WTC11 (cell line): ENCODE measurements around the gene CTRB1. TPM values are rescaled to one million over a fixed set of nuclear protein-coding genes. Genes with fewer than 3 reads are reported as not detected.
"Not testable (repeated sequence)": the region's sequence is repeated elsewhere in the genome, so short reads cannot be mapped to it uniquely, and the experiment has no call there.

Experiments used
- ATAC-seq: fragments of 200-7000 bp; cut with Tn5 transposase; 2 replicates; pipeline ENCODE4 v1.10.0; 2021; ENCODE audit warnings: mild to moderate bottlenecking, moderate library complexity
- CTCF ChIA-PET: fragments of 300-600 bp; sonication (Branson Sonifier 250); formaldehyde crosslinking; loops from one replicate; lab custom pipeline; 2021; ENCODE audit warnings: antibody characterized with exemption; lab: Charles Lee
- POLR2A ChIA-PET: fragments of 350-600 bp; sonication (Branson Sonifier 250); formaldehyde crosslinking; loops from one replicate; lab custom pipeline; 2021; ENCODE audit warnings: antibody characterized with exemption; lab: Charles Lee
- DNase-seq: peaks from one replicate; pipeline ENCODE4 v3.0.0; 2021; ENCODE audit warnings: low spot score
- H3K27ac Mint-ChIP-seq: 2 replicates; pipeline ENCODE4 v1.8.0; 2021; ENCODE audit warnings: mixed read lengths
- H3K27me3 Mint-ChIP-seq: 2 replicates; pipeline ENCODE4 v1.8.0; 2021; ENCODE audit warnings: low read depth, mild to moderate bottlenecking, moderate library complexity, mixed read lengths
- H3K36me3 Mint-ChIP-seq: 2 replicates; pipeline ENCODE4 v1.8.0; 2021; ENCODE audit warnings: mixed read lengths
- H3K4me1 Mint-ChIP-seq: 2 replicates; pipeline ENCODE4 v1.8.0; 2022; ENCODE audit warnings: mixed read lengths
- H3K4me3 Mint-ChIP-seq: 2 replicates; pipeline ENCODE4 v1.8.0; 2021; ENCODE audit warnings: mild to moderate bottlenecking, moderate library complexity, mixed read lengths
- H3K9me3 Mint-ChIP-seq: 2 replicates; pipeline ENCODE4 v1.8.0; 2021; ENCODE audit warnings: mixed read lengths
- ETV6 ChIP-seq: sonication (generic); formaldehyde crosslinking; IDR thresholded peaks from 2 replicates; pipeline ENCODE4 v1.8.1; 2022; ENCODE audit warnings: mild to moderate bottlenecking, missing genetic modification reagents
- GRHL2 ChIP-seq: fragments of 250-450 bp; sonication (Bioruptor Pico); IDR thresholded peaks from 2 replicates; pipeline ENCODE4 v1.8.0; 2022; ENCODE audit warnings: mild to moderate bottlenecking, moderate library complexity; ENCODE audit not compliant: insufficient replicate concordance, severe bottlenecking
- JAZF1 ChIP-seq: fragments of 250-450 bp; sonication (Bioruptor Pico); IDR thresholded peaks from 2 replicates; pipeline ENCODE4 v1.9.0; 2021; ENCODE audit warnings: moderate library complexity, mild to moderate bottlenecking, inconsistent platforms
- MXD4 ChIP-seq: fragments of 250-450 bp; sonication (Bioruptor Pico); IDR thresholded peaks from 2 replicates; pipeline ENCODE4 v1.8.0; 2021; ENCODE audit warnings: mild to moderate bottlenecking, moderate library complexity, borderline replicate concordance
- total RNA-seq: library from RNA; stranded (reverse); gene quantifications from 3 replicates; pipeline ENCODE4 v1.2.3, GENCODE V29; 2021
- TF ChIP-seq, protein P1 (sequence below): sonication (generic); formaldehyde crosslinking; IDR thresholded peaks from 2 replicates; pipeline ENCODE4 v1.8.1; 2022; ENCODE audit warnings: missing genetic modification reagents, borderline replicate concordance
- TF ChIP-seq, protein P2 (sequence below): sonication (generic); formaldehyde crosslinking; IDR thresholded peaks from 2 replicates; pipeline ENCODE4 v1.8.0; 2022; ENCODE audit warnings: mild to moderate bottlenecking, missing genetic modification reagents
- TF ChIP-seq, protein P3 (sequence below): fragments of 250-450 bp; sonication (Bioruptor Pico); IDR thresholded peaks from 2 replicates; pipeline ENCODE4 v2.1.2; 2022; ENCODE audit warnings: mild to moderate bottlenecking, moderate library complexity
- TF ChIP-seq, protein P4 (sequence below): sonication (generic); formaldehyde crosslinking; conservative IDR thresholded peaks from 2 replicates; pipeline ENCODE4 v1.8.1; 2023; ENCODE audit warnings: mild to moderate bottlenecking, low read depth, missing genetic modification reagents, moderate library complexity
- TF ChIP-seq, protein P5 (sequence below): fragments of 250-450 bp; sonication (Bioruptor Pico); conservative IDR thresholded peaks from 2 replicates; pipeline ENCODE4 v1.9.0; 2021; ENCODE audit warnings: mild to moderate bottlenecking
- TF ChIP-seq, protein P6 (sequence below): sonication (generic); formaldehyde crosslinking; IDR thresholded peaks from 2 replicates; pipeline ENCODE4 v1.8.1; 2023; ENCODE audit warnings: mild to moderate bottlenecking, missing genetic modification reagents
- TF ChIP-seq, protein P7 (sequence below): sonication (generic); formaldehyde crosslinking; IDR thresholded peaks from 2 replicates; pipeline ENCODE4 v1.8.1; 2022; ENCODE audit warnings: low read depth, missing genetic modification reagents, borderline replicate concordance
- TF ChIP-seq, protein P8 (sequence below): fragments of 250-450 bp; sonication (Bioruptor Pico); IDR thresholded peaks from 2 replicates; pipeline ENCODE4 v1.9.0; 2021; ENCODE audit warnings: mild to moderate bottlenecking

Gene CTRB1
- total RNA-seq, 1 experiment from 2014 or later, result 3.9 TPM

DNA sequence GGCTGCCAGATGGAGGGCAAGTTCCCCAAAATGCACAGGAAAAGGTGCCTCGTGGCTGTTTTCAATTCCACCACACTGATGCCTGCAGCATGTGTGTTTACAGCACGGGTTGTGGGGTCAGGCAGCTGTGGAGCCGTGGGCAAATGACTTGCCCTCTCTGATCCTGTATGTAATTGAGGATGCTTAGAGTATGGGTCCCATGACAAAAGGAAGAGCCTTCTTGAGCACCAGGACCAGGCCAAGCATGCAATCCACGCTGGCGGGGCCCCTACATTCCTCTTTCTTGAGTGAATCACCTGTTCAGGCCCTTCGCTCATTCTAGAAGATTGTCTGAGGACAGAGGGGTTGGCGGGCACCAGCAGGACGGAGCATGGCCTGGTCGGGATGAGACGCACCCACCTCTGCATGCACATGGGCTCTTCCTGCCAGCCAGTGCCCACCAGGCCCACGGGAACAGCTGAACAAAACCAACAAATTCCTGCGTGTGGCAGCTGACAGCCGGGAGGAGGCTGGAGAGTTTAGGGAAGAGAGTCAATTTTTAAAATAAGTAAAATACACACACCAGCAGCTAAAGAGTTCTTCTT, 10.5 kb upstream of the CTRB1 start (continued):
- TF ChIP-seq, protein P1, sequence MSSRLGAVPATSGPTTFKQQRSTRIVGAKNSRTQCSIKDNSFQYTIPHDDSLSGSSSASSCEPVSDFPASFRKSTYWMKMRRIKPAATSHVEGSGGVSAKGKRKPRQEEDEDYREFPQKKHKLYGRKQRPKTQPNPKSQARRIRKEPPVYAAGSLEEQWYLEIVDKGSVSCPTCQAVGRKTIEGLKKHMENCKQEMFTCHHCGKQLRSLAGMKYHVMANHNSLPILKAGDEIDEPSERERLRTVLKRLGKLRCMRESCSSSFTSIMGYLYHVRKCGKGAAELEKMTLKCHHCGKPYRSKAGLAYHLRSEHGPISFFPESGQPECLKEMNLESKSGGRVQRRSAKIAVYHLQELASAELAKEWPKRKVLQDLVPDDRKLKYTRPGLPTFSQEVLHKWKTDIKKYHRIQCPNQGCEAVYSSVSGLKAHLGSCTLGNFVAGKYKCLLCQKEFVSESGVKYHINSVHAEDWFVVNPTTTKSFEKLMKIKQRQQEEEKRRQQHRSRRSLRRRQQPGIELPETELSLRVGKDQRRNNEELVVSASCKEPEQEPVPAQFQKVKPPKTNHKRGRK (CRISPR knock-in tag), result no peak
- no peak for TF ChIP-seq MXD4
- TF ChIP-seq, protein P2, sequence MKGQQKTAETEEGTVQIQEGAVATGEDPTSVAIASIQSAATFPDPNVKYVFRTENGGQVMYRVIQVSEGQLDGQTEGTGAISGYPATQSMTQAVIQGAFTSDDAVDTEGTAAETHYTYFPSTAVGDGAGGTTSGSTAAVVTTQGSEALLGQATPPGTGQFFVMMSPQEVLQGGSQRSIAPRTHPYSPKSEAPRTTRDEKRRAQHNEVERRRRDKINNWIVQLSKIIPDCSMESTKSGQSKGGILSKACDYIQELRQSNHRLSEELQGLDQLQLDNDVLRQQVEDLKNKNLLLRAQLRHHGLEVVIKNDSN, result no peak
- TF ChIP-seq, protein P3, sequence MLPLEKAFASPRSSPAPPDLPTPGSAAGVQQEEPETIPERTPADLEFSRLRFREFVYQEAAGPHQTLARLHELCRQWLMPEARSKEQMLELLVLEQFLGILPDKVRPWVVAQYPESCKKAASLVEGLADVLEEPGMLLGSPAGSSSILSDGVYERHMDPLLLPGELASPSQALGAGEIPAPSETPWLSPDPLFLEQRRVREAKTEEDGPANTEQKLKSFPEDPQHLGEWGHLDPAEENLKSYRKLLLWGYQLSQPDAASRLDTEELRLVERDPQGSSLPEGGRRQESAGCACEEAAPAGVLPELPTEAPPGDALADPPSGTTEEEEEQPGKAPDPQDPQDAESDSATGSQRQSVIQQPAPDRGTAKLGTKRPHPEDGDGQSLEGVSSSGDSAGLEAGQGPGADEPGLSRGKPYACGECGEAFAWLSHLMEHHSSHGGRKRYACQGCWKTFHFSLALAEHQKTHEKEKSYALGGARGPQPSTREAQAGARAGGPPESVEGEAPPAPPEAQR (CRISPR knock-in tag), result no peak
- TF ChIP-seq, protein P4, sequence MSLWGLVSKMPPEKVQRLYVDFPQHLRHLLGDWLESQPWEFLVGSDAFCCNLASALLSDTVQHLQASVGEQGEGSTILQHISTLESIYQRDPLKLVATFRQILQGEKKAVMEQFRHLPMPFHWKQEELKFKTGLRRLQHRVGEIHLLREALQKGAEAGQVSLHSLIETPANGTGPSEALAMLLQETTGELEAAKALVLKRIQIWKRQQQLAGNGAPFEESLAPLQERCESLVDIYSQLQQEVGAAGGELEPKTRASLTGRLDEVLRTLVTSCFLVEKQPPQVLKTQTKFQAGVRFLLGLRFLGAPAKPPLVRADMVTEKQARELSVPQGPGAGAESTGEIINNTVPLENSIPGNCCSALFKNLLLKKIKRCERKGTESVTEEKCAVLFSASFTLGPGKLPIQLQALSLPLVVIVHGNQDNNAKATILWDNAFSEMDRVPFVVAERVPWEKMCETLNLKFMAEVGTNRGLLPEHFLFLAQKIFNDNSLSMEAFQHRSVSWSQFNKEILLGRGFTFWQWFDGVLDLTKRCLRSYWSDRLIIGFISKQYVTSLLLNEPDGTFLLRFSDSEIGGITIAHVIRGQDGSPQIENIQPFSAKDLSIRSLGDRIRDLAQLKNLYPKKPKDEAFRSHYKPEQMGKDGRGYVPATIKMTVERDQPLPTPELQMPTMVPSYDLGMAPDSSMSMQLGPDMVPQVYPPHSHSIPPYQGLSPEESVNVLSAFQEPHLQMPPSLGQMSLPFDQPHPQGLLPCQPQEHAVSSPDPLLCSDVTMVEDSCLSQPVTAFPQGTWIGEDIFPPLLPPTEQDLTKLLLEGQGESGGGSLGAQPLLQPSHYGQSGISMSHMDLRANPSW, result no peak
- TF ChIP-seq, all 79 proteins: peak for 0

DNA sequence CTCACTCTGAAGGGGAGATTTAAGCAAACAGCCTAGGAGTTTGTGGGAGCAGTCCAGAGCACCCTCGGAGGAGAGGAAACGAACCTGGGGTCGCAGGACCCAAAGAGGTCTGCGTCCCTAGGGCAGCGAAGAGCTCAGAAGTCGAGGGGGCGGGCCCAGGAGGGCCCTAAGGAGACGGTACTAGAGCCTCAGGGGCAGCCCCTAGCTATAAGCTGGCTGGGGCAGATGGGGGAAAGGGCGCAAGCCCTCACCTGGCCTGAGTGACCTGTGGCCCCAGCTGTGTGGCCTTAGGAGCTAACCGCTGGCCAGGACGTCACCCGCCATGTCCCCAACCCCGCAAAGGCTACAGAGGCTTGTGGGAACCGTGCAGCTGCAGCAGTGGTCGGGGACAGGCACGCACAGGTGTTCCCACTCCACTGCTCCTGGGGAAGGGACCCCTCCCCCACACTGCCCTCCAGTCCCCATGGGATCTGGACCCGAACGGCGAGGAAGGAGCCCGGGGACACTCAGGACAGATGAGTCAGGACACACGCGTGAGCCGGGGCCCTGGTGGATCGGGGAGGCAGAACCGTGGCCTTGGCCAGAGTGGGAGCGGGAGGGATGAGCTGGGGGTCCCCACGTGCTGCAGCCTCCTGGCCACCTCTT, 9.8 kb upstream of the CTRB1 start:
- TF ChIP-seq, protein P3 (CRISPR knock-in tag), result no peak
- TF ChIP-seq ETV6, result no peak
- TF ChIP-seq, protein P5, sequence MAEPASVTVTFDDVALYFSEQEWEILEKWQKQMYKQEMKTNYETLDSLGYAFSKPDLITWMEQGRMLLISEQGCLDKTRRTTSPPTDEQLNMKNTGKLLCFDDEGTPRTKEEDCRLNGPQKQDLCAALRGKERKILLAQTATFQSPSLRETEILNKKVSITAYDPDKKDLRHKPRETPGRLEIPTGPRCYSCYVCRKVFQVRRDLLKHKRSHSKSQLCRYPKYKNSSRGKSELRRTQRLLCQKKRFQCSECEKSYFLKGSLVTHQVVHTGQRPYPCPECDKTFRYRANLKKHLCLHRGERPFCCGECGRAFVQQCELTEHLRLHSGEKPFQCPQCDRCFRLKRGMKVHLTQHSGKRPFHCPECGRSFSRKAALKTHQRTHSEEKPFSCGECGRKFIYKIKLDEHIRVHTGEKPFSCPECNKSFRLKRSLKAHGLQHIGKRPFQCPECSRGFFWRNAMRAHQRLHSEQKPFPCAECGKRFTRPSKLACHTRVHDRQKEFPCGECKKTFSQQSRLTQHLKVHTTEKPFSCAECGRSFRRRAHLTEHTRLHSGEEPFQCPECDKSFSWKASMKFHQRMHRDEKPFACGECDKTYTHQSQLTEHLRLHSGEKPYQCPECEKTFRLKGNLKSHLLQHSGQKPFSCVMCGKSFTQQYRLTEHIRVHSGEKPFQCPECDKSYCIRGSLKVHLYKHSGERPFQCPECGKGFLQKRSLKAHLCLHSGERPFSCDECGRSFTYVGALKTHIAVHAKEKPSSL (CRISPR knock-in tag), result no peak
- TF ChIP-seq, protein P6, sequence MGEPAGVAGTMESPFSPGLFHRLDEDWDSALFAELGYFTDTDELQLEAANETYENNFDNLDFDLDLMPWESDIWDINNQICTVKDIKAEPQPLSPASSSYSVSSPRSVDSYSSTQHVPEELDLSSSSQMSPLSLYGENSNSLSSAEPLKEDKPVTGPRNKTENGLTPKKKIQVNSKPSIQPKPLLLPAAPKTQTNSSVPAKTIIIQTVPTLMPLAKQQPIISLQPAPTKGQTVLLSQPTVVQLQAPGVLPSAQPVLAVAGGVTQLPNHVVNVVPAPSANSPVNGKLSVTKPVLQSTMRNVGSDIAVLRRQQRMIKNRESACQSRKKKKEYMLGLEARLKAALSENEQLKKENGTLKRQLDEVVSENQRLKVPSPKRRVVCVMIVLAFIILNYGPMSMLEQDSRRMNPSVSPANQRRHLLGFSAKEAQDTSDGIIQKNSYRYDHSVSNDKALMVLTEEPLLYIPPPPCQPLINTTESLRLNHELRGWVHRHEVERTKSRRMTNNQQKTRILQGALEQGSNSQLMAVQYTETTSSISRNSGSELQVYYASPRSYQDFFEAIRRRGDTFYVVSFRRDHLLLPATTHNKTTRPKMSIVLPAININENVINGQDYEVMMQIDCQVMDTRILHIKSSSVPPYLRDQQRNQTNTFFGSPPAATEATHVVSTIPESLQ (CRISPR knock-in tag), result no peak
- TF ChIP-seq GRHL2 (CRISPR knock-in tag), result no peak
- TF ChIP-seq, protein P7, sequence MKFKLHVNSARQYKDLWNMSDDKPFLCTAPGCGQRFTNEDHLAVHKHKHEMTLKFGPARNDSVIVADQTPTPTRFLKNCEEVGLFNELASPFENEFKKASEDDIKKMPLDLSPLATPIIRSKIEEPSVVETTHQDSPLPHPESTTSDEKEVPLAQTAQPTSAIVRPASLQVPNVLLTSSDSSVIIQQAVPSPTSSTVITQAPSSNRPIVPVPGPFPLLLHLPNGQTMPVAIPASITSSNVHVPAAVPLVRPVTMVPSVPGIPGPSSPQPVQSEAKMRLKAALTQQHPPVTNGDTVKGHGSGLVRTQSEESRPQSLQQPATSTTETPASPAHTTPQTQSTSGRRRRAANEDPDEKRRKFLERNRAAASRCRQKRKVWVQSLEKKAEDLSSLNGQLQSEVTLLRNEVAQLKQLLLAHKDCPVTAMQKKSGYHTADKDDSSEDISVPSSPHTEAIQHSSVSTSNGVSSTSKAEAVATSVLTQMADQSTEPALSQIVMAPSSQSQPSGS, result no peak
- no peak for TF ChIP-seq JAZF1 (CRISPR knock-in tag)
- TF ChIP-seq, protein P8, sequence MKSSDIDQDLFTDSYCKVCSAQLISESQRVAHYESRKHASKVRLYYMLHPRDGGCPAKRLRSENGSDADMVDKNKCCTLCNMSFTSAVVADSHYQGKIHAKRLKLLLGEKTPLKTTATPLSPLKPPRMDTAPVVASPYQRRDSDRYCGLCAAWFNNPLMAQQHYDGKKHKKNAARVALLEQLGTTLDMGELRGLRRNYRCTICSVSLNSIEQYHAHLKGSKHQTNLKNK (CRISPR knock-in tag), result no peak
- Mint-ChIP-seq H3K4me1 (no peaks in the 10 kb centered on the region), H3K27ac (no peak overlapping the region), H3K36me3 (no peaks in the 10 kb centered on the region), H3K4me3 (no peak overlapping the region), H3K9me3 (no peaks in the 10 kb centered on the region), H3K27me3 (no peaks in the 10 kb centered on the region)
- CTCF ChIA-PET, result interaction anchor here (0.7 to 2.2 kb wide), 4 partner anchors 10 to 346 kb away, joined by 3 to 22 read pairs (median 9); no protein-coding TSS in a partner anchor
- POLR2A ChIA-PET, result interaction anchor here (1.2 to 1.7 kb wide), 2 partner anchors 19 to 48 kb away, joined by 3 to 4 read pairs; no protein-coding TSS in a partner anchor
- DNase-seq (no peak), ATAC-seq (peak; percentile 22)

DNA sequence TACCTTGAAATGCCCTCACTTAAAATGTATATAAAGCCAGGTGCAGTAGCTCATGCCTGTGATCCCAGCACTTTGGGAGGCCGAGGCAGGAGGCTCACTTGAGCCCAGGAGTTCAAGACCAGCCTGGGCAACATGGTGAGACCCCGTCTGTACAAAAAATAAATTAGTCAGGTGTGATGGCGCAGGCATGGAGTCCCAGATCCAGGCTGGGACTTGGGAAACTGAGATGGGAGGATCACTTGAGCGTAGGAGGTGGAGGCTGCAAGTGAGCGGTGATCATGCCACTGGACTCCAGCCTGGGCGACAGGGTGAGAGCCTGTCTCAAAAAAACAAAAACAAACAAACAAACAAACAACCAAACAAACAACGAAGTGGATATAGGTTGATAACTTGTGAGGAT, 9.3 kb upstream of the CTRB1 start:
- CTCF ChIA-PET, result interaction anchor here (1.7 to 2.2 kb wide), 2 partner anchors 10 to 24 kb away, joined by 14 to 22 read pairs; no protein-coding TSS in a partner anchor
- H3K36me3 Mint-ChIP-seq, H3K27ac Mint-ChIP-seq, DNase-seq, ATAC-seq, H3K9me3 Mint-ChIP-seq, H3K4me1 Mint-ChIP-seq, H3K27me3 Mint-ChIP-seq, H3K4me3 Mint-ChIP-seq: not testable (repeated sequence)
- POLR2A ChIA-PET, result interaction anchor here (1.7 kb wide), 1 partner anchor 18 kb away, joined by 4 read pairs; no protein-coding TSS in a partner anchor
